Lower lobe of right lung (tissue), 2 donors: ENCODE measurements around the gene GOLGA6A. TPM values are rescaled to one million over a fixed set of nuclear protein-coding genes. Genes with fewer than 3 reads are reported as not detected.

Experiments
- ATAC-seq, 2 donors: fragments of 200-7000 bp; cut with Tn5 transposase; one replicate each; pipeline ENCODE4 v1.9.1; 2020 to 2022; ENCODE audit warnings: mild to moderate bottlenecking in 2 of 2, moderate library complexity in 2 of 2
- DNase-seq: peaks from one replicate; pipeline ENCODE4 v3.0.0-alpha.2; 2020
- H3K27ac ChIP-seq: fragments of 200-600 bp; one replicate; pipeline ENCODE4 v1.8.0; 2022
- H3K27me3 ChIP-seq: fragments of 200-600 bp; one replicate; pipeline ENCODE4 v1.8.0; 2022; ENCODE audit warnings: low read depth
- H3K36me3 ChIP-seq: fragments of 200-600 bp; one replicate; pipeline ENCODE4 v1.8.0; 2022; ENCODE audit warnings: mild to moderate bottlenecking
- H3K4me1 ChIP-seq: fragments of 200-600 bp; one replicate; pipeline ENCODE4 v1.8.0; 2022
- H3K4me3 ChIP-seq: fragments of 200-600 bp; one replicate; pipeline ENCODE4 v1.8.0; 2022; ENCODE audit warnings: mild to moderate bottlenecking
- H3K9me3 ChIP-seq: fragments of 200-600 bp; one replicate; pipeline ENCODE4 v1.8.0; 2022
- intact Hi-C: fragments of 100-400 bp; cut with DNase I; formaldehyde crosslinking; loops from one replicate; pipeline ENCODE4 v1.11.0; 2022
- total RNA-seq: library from RNA; stranded (reverse); fragmentation: NEBNext Ultra II Directional; extraction: Animal tissue kit (Norgen Biotek cat#: 25700); gene quantifications from one replicate; pipeline ENCODE4 v1.2.1, GENCODE V29; 2021
- TF ChIP-seq, protein P1 (sequence below): fragments of 200-600 bp; IDR thresholded peaks from one replicate; pipeline ENCODE4 v1.8.0; 2022; ENCODE audit warnings: antibody characterized with exemption, mild to moderate bottlenecking
- donor health status: DM: no; HTN: yes; CAD: no; lungs with severe emphysema.

Gene GOLGA6A
- total RNA-seq, 1 donor from 2014 or later: not detected

DNA sequence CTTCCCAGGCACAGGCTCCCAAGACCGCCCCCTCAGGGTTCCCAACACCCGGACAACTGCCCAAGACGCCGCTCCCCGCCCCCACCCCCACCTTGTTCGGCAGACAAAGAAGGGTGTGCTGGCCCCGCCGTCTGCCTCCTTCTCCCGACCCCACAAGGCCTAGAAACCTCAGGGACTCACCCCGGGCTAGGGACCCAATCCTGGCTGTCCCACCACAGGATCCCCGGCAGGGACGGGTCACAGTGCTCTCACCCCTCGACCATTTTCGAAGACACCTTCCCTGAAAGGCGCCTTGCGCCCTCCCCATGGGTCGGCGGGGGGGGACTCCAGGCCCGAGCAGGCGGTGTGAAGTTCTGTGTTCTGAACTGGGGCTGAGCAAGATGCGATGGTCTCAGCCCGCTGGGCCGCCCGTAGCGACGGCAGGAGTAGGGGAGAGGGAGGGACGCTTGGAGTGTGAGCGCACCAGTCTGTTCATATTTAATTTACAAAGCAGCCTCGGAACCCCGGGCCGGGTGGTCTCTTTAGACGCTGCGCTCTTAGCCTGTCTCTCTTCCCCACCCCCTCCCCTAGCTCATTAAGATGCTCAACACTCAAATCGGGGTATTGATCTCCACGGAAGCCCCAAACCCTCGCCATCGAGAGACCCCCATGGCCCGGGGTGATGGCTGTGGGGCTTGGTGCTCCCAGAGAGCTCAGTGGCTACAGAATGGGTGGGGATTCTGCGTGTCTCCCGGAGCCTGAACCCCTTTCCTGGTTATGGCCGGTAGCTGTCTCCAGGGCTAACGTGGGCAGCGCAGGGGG lies 46.6 kb upstream of the GOLGA6A start:
- H3K27ac ChIP-seq: no peak overlapping the region
- no peak for DNase-seq

DNA sequence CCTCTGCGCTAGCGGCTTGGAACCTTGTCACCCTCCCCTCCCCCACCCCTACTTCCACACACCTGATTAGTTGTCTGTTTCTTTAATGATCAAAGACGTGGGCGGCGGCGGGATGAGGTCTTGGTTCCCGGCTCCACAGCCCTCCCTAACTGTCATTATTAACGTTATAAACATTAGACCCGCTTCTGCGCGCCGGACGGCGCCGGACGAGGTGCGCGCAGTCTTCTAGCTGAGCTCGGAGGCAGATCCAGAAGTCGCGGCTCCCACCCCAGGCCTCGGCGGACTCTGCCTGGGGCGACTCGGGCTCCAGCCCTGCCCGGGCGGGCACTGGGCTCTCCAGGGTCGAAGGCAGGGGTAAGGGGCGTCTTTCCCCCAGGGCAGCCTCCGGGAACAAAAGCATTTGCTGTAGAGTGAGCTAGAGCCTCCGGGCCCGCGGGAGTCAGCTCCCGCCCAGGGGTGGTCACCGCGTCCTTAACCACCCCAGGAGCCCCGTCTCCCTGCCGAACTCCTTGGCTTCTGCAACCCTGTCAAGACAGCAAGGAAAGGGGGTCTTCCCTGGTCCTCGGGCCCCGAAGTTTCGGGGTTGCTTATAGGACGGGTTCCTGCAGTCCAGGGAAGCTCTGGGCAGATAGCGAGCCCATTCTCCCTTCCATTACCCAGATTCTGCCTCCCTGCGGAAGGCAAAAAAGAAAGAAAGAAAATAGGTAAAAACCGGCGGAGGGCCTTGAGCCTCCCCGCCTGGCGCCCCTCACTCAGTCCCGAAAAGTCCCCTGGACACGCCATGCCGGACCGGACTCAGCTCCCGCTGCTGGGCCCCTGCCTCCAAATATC lies 45.8 kb upstream of the GOLGA6A start:
- TF ChIP-seq, protein P1, sequence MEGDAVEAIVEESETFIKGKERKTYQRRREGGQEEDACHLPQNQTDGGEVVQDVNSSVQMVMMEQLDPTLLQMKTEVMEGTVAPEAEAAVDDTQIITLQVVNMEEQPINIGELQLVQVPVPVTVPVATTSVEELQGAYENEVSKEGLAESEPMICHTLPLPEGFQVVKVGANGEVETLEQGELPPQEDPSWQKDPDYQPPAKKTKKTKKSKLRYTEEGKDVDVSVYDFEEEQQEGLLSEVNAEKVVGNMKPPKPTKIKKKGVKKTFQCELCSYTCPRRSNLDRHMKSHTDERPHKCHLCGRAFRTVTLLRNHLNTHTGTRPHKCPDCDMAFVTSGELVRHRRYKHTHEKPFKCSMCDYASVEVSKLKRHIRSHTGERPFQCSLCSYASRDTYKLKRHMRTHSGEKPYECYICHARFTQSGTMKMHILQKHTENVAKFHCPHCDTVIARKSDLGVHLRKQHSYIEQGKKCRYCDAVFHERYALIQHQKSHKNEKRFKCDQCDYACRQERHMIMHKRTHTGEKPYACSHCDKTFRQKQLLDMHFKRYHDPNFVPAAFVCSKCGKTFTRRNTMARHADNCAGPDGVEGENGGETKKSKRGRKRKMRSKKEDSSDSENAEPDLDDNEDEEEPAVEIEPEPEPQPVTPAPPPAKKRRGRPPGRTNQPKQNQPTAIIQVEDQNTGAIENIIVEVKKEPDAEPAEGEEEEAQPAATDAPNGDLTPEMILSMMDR: no peak
- intact Hi-C loops: loop anchor here (5.0 kb wide), 1 partner anchor 179 kb away; no protein-coding TSS in a partner anchor
- peaks cover 79% of the 10 kb centered on the region for H3K27me3 ChIP-seq
- peak overlapping the region; percentile 46 for H3K4me3 ChIP-seq
- ATAC-seq: peak; percentile 19 to 21
- no peak for DNase-seq
- H3K9me3 ChIP-seq: no peaks in the 10 kb centered on the region
- no peaks in the 10 kb centered on the region for H3K36me3 ChIP-seq
- peaks cover 35% of the 10 kb centered on the region for H3K4me1 ChIP-seq
- H3K27ac ChIP-seq: no peak overlapping the region

More for the DNA sequence above, 46.6 kb upstream of the GOLGA6A start:
- ATAC-seq: no peak
- Histone ChIP-seq H3K4me3 (peak overlapping the region; percentile 46), H3K9me3 (no peaks in the 10 kb centered on the region), H3K4me1 (peaks cover 35% of the 10 kb centered on the region), H3K27me3 (peaks cover 86% of the 10 kb centered on the region), H3K36me3 (no peaks in the 10 kb centered on the region)
- TF ChIP-seq, protein P1: no peak
- intact Hi-C loops: loop anchor here (5.0 kb wide), 1 partner anchor 178 kb away; no protein-coding TSS in a partner anchor

DNA sequence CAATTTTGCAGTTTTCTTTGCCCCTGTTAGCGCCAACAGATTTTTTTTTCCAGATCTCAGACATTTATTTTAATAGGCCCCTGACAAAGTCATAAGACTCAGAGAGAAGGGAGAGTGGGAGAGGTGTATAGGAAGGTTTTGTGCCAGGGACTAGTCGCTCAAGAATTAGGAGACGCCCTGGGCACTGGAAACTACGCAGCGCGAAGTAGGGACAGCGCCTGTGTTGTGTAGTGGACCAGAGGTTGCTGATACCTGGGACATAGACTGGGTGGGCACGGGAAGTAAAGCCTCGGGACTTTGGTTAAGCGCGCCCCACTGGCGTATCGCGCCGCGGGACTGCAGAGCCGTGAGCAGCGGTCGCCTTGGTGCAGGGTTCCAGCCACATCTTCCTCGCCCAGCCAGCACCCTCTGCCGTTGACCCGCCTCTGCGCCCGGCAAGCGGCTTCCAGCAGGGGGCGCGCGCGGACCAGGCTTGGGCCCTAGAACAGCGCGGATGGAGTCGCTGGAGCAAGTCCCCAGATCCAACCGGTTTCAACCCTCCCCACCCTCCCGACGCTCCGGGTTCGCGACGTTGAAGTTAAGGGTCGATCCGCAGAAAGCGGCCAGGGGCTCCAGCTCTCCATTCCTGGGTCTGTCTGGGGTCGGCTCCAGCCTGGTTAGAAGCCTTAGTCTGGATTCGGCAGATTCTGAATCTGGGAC lies 45.1 kb upstream of the GOLGA6A start:
- TF ChIP-seq, protein P1: peak; percentile 98
- no peaks in the 10 kb centered on the region for H3K36me3 ChIP-seq
- no peaks in the 10 kb centered on the region for H3K9me3 ChIP-seq
- ATAC-seq: peak; percentile 93 to 95
- no peak overlapping the region for H3K27ac ChIP-seq
- intact Hi-C loops: loop anchor here (5.0 kb wide), 1 partner anchor 180 kb away; no protein-coding TSS in a partner anchor
- peak overlapping the region; percentile 46 for H3K4me3 ChIP-seq
- DNase-seq: peak; percentile 90
- H3K4me1 ChIP-seq: peaks cover 31% of the 10 kb centered on the region
- H3K27me3 ChIP-seq: peaks cover 79% of the 10 kb centered on the region

DNA sequence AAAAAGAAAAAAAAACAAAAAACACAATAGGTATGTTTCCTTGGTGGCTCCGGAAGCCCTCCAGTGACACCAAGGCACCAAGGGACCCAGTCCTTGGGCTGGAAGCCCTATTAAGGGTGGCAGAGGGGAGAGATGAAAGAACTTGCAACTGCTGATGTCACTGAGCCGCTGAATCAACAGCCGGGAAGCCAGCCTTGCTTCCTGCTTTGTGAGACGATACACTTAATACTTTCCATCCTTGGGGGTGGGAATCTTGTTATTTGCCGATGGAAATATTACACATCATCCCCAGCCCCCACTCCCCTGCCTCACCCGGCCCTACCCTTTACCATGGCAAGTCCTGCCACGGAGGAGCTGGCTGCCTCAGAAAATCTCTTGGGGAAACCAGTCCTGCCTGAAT lies 42.4 kb upstream of the GOLGA6A start:
- no peaks in the 10 kb centered on the region for H3K36me3 ChIP-seq
- peaks cover 65% of the 10 kb centered on the region for H3K27me3 ChIP-seq
- no peak for ATAC-seq
- H3K27ac ChIP-seq: no peak overlapping the region
- H3K9me3 ChIP-seq: no peaks in the 10 kb centered on the region
- no peak overlapping the region for H3K4me3 ChIP-seq
- DNase-seq: no peak
- H3K4me1 ChIP-seq: peaks cover 26% of the 10 kb centered on the region
- intact Hi-C loops: loop anchor here (5.0 kb wide), 1 partner anchor 183 kb away; no protein-coding TSS in a partner anchor
- TF ChIP-seq, protein P1: no peak

DNA sequence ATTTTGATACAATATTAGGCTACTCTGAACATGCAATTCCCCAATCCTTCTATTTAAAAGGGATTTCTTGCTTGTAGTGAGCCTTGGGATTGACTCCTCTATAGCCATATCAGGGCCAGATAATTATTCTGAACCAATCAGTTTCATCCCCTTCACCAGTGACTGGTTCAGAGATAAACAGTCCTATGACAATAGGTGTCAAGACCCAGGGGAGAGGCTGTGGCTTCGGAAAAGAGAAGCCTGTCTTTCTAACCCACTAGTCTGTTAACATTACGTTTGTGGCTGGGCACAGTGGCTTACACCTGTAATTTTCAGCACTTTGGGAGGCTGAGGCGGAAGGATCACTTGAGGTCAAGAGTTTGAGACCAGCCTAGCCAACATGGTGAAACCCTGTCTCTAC lies 41.8 kb upstream of the GOLGA6A start:
- intact Hi-C loops: no loop called here
- H3K36me3 ChIP-seq: no peaks in the 10 kb centered on the region
- H3K4me3 ChIP-seq: no peak overlapping the region
- H3K27ac ChIP-seq: no peak overlapping the region
- H3K9me3 ChIP-seq: no peaks in the 10 kb centered on the region
- TF ChIP-seq, protein P1: no peak
- DNase-seq: no peak
- no peak for ATAC-seq
- peaks cover 20% of the 10 kb centered on the region for H3K4me1 ChIP-seq
- H3K27me3 ChIP-seq: peaks cover 59% of the 10 kb centered on the region
